GM12891 (cell line): Measurements from ENCODE around the gene ZBTB16.

Experiments used
- POLR2A ChIP-seq: IDR thresholded peaks from 2 replicates; pipeline ENCODE4 v1.6.1; 2011; ENCODE audit warnings: low read depth, low read length, control low read depth
- POLR2AphosphoS5 ChIP-seq: IDR thresholded peaks from 2 replicates; pipeline ENCODE4 v1.6.1; 2011; ENCODE audit warnings: low read depth, low read length, control low read depth
- POU2F2 ChIP-seq: IDR thresholded peaks from 2 replicates; pipeline ENCODE4 v1.6.1; 2011; ENCODE audit warnings: low read depth, mild to moderate bottlenecking, control low read depth, low read length, moderate library complexity
- SPI1 ChIP-seq: IDR thresholded peaks from 2 replicates; pipeline ENCODE4 v1.6.1; 2011; ENCODE audit warnings: low read depth, low read length, control low read depth
- TAF1 ChIP-seq: IDR thresholded peaks from 2 replicates; pipeline ENCODE4 v1.6.1; 2011; ENCODE audit warnings: low read depth, low read length, control low read depth

DNA sequence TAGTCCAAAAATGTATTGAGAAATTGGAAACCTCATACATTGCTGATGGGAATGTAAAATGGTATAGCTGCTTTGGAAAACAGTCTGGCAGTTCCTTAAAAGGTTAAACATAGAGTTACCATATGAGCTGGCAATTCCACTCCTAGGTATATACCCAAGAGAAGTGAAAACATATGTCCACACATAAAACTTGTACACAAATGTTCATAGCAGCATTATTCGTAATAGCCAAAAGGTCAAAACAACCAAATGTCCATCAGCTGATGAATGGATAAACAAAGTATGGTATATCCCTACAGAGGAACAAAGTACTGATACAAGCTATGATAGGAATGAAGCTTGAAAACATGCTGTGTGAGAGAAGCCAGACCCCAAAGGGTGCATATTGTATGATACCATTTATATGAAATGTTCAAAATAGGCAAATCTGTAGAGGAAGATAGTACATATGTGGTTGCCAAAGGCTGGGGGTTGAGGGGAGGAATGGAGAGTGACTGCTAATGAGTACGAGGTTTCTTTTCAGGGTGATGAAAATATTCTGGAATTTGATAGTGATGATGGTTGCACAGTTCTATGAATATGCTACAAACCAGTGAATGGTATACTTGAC is 85.8 kb downstream of the ZBTB16 start:
- no peak for TF ChIP-seq POLR2A
- no peak for TF ChIP-seq TAF1
- TF ChIP-seq POLR2AphosphoS5 = no peak
- no peak for TF ChIP-seq SPI1
- no peak for TF ChIP-seq POU2F2
